GM23338 (cell line): Measurements from ENCODE around the gene DNAJC27. TPM values are rescaled to one million over a fixed set of nuclear protein-coding genes. Genes with fewer than 3 reads are reported as not detected.

Experiments used
- ATAC-seq: fragments of 200-7000 bp; cut with Tn5 transposase; 3 replicates; pipeline ENCODE4 v1.9.1; 2020
- DNase-seq: peaks from one replicate; pipeline ENCODE4 v3.0.0-alpha.2; 2015; ENCODE audit warnings: low spot score
- H2AFZ ChIP-seq: fragments of 200-600 bp; sonication (generic); 2 replicates; pipeline ENCODE4 v1.8.0; 2016; ENCODE audit warnings: antibody characterized with exemption, mild to moderate bottlenecking, moderate library complexity
- H3F3A ChIP-seq: fragments of 200-600 bp; sonication (generic); replicated peaks from 2 replicates; pipeline ENCODE4 v1.8.0; 2017; ENCODE audit warnings: antibody characterized with exemption, mixed run types, low read depth
- H3K27ac ChIP-seq: fragments of 200-600 bp; sonication (generic); 2 replicates; pipeline ENCODE4 v1.6.1; 2016; ENCODE audit warnings: low read depth
- H3K27me3 ChIP-seq: fragments of 200-600 bp; sonication (generic); 2 replicates; pipeline ENCODE4 v1.8.0; 2016; ENCODE audit warnings: mild to moderate bottlenecking, mixed run types, moderate library complexity; ENCODE audit not compliant: insufficient read depth
- H3K36me3 ChIP-seq: fragments of 200-600 bp; sonication (generic); 2 replicates; pipeline ENCODE4 v1.8.0; 2016; ENCODE audit warnings: mild to moderate bottlenecking; ENCODE audit not compliant: insufficient read depth
- H3K4me1 ChIP-seq: fragments of 200-600 bp; sonication (generic); 2 replicates; pipeline ENCODE4 v1.8.0; 2016; ENCODE audit warnings: mild to moderate bottlenecking, moderate library complexity; ENCODE audit not compliant: insufficient read depth
- H3K4me2 ChIP-seq: fragments of 200-600 bp; sonication (generic); 2 replicates; pipeline ENCODE4 v1.7.1; 2017; ENCODE audit warnings: mixed run types
- H3K4me3 ChIP-seq: fragments of 200-600 bp; sonication (generic); 2 replicates; pipeline ENCODE4 v1.6.1; 2016; ENCODE audit warnings: mixed run types
- H3K79me2 ChIP-seq: fragments of 200-600 bp; sonication (generic); replicated peaks from 2 replicates; pipeline ENCODE4 v1.8.0; 2017; ENCODE audit warnings: mild to moderate bottlenecking; ENCODE audit not compliant: insufficient read depth
- H3K9me2 ChIP-seq: fragments of 200-600 bp; sonication (generic); 2 replicates; pipeline ENCODE4 v1.8.0; 2017; ENCODE audit not compliant: insufficient read depth
- H4K20me1 ChIP-seq: fragments of 200-600 bp; sonication (generic); replicated peaks from 2 replicates; pipeline ENCODE4 v1.8.0; 2017; ENCODE audit warnings: mild to moderate bottlenecking; ENCODE audit not compliant: insufficient read depth
- H3K27ac Mint-ChIP-seq: 2 replicates; pipeline ENCODE4 v1.8.0; 2020; ENCODE audit warnings: inconsistent platforms, mild to moderate bottlenecking, moderate library complexity, mixed read lengths
- H3K27me3 Mint-ChIP-seq: 3 replicates; pipeline ENCODE4 v1.8.0; 2022; ENCODE audit warnings: low read depth, mild to moderate bottlenecking, moderate library complexity, mixed read lengths, inconsistent platforms; ENCODE audit not compliant: insufficient read depth, poor library complexity
- H3K36me3 Mint-ChIP-seq: 3 replicates; pipeline ENCODE4 v1.8.0; 2021; ENCODE audit warnings: low read depth, mild to moderate bottlenecking, inconsistent platforms, moderate library complexity, mixed read lengths
- H3K4me1 Mint-ChIP-seq: 3 replicates; pipeline ENCODE4 v1.8.0; 2020; ENCODE audit warnings: mild to moderate bottlenecking, inconsistent platforms, mixed read lengths
- H3K4me3 Mint-ChIP-seq: 3 replicates; pipeline ENCODE4 v1.8.0; 2021; ENCODE audit warnings: moderate library complexity, mild to moderate bottlenecking, inconsistent platforms, mixed read lengths
- H3K9me3 Mint-ChIP-seq: 3 replicates; pipeline ENCODE4 v1.8.0; 2020; ENCODE audit warnings: moderate library complexity, mild to moderate bottlenecking, inconsistent platforms, mixed read lengths
- CREB1 ChIP-seq: fragments of 250-450 bp; sonication (Bioruptor Pico); IDR thresholded peaks from 2 replicates; pipeline ENCODE4 v1.5.0; 2020; ENCODE audit warnings: low read depth, mild to moderate bottlenecking, moderate library complexity
- CTCF ChIP-seq, 2 experiments: fragments of 200-600 bp in 1 of 2; sonication (generic) in 1 of 2; conservative IDR thresholded peaks; 2 replicates each; pipeline versions ENCODE4 v1.5.1 to v1.6.1; 2016 to 2017; ENCODE audit warnings: antibody characterized with exemption in 2 of 2, low read depth in 2 of 2, mild to moderate bottlenecking in 2 of 2, moderate library complexity in 1 of 2
- EZH2 ChIP-seq: fragments of 200-600 bp; sonication (generic); IDR thresholded peaks from one replicate; pipeline ENCODE4 v1.8.0; 2017; ENCODE audit warnings: antibody characterized with exemption, mild to moderate bottlenecking, low read depth; ENCODE audit not compliant: unreplicated experiment
- NANOG ChIP-seq: IDR thresholded peaks from 2 replicates; pipeline ENCODE4 v1.6.1; 2016; ENCODE audit warnings: antibody characterized with exemption, borderline replicate concordance
- POLR2AphosphoS5 ChIP-seq: IDR thresholded peaks from 2 replicates; pipeline ENCODE4 v1.6.1; 2016; ENCODE audit warnings: antibody characterized with exemption, low read depth
- STAT1 ChIP-seq: IDR thresholded peaks from one replicate; pipeline ENCODE4 v1.6.1; 2016; ENCODE audit warnings: antibody characterized with exemption; ENCODE audit not compliant: unreplicated experiment
- ZNF114 ChIP-seq: fragments of 250-450 bp; sonication (Bioruptor Pico); IDR thresholded peaks from 2 replicates; pipeline ENCODE4 v1.5.0; 2020; ENCODE audit warnings: mild to moderate bottlenecking, moderate library complexity
- ZNF331 ChIP-seq: fragments of 250-450 bp; sonication (Bioruptor Pico); IDR thresholded peaks from 2 replicates; pipeline ENCODE4 v1.5.0; 2020; ENCODE audit warnings: low read depth, mild to moderate bottlenecking, moderate library complexity
- ZNF462 ChIP-seq: fragments of 250-450 bp; sonication (Bioruptor Pico); IDR thresholded peaks from 2 replicates; pipeline ENCODE4 v1.5.0; 2020; ENCODE audit warnings: mild to moderate bottlenecking, moderate library complexity
- polyA plus RNA-seq: library from polyadenylated mRNA; unstranded; fragments of >200 nt; fragmentation: Nextera tagmentation; extraction: Ambion mirVana; gene quantifications from 2 replicates; pipeline ENCODE4 v1.2.1, GENCODE V29; 2016
- total RNA-seq: library from RNA; depleted of rRNA; stranded (reverse); fragments of >200 nt; shearing (Covaris generic); gene quantifications from 2 replicates; pipeline ENCODE4 v1.2.3, GENCODE V29; 2014
- TF ChIP-seq, protein P1 (sequence below): IDR thresholded peaks from one replicate; pipeline ENCODE4 v1.6.1; 2018; ENCODE audit warnings: antibody characterized with exemption; ENCODE audit not compliant: unreplicated experiment

Gene DNAJC27
- total and polyA plus RNA-seq, 2 experiments from 2014 or later, result 2.4 to 2.6 TPM

DNA sequence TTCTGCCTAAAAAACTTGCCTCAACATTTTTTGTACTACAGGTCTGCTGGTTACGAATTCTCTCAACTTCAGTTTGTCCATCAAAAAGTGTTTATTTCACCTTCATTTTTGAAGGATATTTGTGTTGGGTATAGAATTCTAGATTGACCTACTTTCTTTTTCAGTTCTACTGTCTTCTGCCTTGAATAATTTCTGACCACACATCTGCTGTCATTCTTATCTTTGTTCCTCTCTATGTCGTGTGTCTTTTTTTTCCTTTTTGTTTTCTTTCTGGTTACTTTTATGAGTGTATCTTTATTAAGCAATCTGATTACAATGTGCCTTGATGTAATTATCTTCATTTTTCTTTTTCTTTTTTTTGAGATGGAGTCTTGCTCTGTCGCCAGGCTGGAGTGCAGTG lies 77.0 kb downstream of the DNAJC27 start:
- peaks cover 9% of the 10 kb centered on the region for H3K36me3 ChIP-seq
- H3K79me2 ChIP-seq, result no peaks in the 10 kb centered on the region
- Mint-ChIP-seq H3K4me1 (peaks cover 7% of the 10 kb centered on the region), H3K4me3 (no peak overlapping the region), H3K27ac (no peak overlapping the region), H3K27me3 (peaks cover 2% of the 10 kb centered on the region), H3K9me3 (peaks cover 40% of the 10 kb centered on the region), H3K36me3 (peaks cover 49% of the 10 kb centered on the region)
- DNase-seq (no peak), ATAC-seq (no peak)
- H4K20me1 ChIP-seq, result no peaks in the 10 kb centered on the region; the same call in 1 of the 2 replicates
- no peaks in the 10 kb centered on the region for H3K27me3 ChIP-seq
- no peak for TF ChIP-seq STAT1
- TF ChIP-seq ZNF462 (CRISPR knock-in tag), result no peak
- TF ChIP-seq ZNF331 (CRISPR knock-in tag), result no peak
- no peak for TF ChIP-seq ZNF114 (CRISPR knock-in tag)
- no peak for TF ChIP-seq POLR2AphosphoS5
- no peak for TF ChIP-seq NANOG
- no peak for TF ChIP-seq EZH2
- no peak for TF ChIP-seq CREB1 (CRISPR knock-in tag)
- TF ChIP-seq CTCF (conservative IDR thresholded peaks at IDR 0.05; ENCODE audit: low read depth in 2 of 2), result no peak
- TF ChIP-seq, protein P1, sequence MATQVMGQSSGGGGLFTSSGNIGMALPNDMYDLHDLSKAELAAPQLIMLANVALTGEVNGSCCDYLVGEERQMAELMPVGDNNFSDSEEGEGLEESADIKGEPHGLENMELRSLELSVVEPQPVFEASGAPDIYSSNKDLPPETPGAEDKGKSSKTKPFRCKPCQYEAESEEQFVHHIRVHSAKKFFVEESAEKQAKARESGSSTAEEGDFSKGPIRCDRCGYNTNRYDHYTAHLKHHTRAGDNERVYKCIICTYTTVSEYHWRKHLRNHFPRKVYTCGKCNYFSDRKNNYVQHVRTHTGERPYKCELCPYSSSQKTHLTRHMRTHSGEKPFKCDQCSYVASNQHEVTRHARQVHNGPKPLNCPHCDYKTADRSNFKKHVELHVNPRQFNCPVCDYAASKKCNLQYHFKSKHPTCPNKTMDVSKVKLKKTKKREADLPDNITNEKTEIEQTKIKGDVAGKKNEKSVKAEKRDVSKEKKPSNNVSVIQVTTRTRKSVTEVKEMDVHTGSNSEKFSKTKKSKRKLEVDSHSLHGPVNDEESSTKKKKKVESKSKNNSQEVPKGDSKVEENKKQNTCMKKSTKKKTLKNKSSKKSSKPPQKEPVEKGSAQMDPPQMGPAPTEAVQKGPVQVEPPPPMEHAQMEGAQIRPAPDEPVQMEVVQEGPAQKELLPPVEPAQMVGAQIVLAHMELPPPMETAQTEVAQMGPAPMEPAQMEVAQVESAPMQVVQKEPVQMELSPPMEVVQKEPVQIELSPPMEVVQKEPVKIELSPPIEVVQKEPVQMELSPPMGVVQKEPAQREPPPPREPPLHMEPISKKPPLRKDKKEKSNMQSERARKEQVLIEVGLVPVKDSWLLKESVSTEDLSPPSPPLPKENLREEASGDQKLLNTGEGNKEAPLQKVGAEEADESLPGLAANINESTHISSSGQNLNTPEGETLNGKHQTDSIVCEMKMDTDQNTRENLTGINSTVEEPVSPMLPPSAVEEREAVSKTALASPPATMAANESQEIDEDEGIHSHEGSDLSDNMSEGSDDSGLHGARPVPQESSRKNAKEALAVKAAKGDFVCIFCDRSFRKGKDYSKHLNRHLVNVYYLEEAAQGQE, result no peak
- H2AFZ ChIP-seq, result no peak overlapping the region
- H3K9me2 ChIP-seq, result no peaks in the 10 kb centered on the region
- no peak overlapping the region for H3K4me2 ChIP-seq
- H3K4me3 ChIP-seq, result no peak overlapping the region
- no peak overlapping the region for H3K27ac ChIP-seq
- no peaks in the 10 kb centered on the region for H3K4me1 ChIP-seq
- H3F3A ChIP-seq, result no peaks in the 10 kb centered on the region
